Astrocyte of the cerebellum (primary cell): ENCODE measurements around the gene NOL9.

Experiments used
- DNase-seq: peaks from one replicate; pipeline ENCODE4 v3.0.0-alpha.2; 2011; ENCODE audit warnings: low read depth
- H3K4me3 ChIP-seq: 2 replicates; pipeline ENCODE4 v1.5.1; 2011; ENCODE audit warnings: mild to moderate bottlenecking, low read depth, low read length, moderate library complexity
- in situ Hi-C: cut with HindIII; loops from 2 replicates; pipeline ENCODE4 v1.10.0; 2017; ENCODE audit warnings: low sequenced_read_pairs
- TF ChIP-seq, protein P1 (sequence below): IDR thresholded peaks from 2 replicates; pipeline ENCODE4 v1.5.1; 2012; ENCODE audit warnings: low read length, low read depth, moderate library complexity, mild to moderate bottlenecking; ENCODE audit errors: missing control alignments

Gene NOL9

GRCh38 chr1:6536291-6536690, 18.0 kb downstream of the NOL9 start:
- DNase-seq, result no peak
- in situ Hi-C loops, result no loop called here
- TF ChIP-seq, protein P1, sequence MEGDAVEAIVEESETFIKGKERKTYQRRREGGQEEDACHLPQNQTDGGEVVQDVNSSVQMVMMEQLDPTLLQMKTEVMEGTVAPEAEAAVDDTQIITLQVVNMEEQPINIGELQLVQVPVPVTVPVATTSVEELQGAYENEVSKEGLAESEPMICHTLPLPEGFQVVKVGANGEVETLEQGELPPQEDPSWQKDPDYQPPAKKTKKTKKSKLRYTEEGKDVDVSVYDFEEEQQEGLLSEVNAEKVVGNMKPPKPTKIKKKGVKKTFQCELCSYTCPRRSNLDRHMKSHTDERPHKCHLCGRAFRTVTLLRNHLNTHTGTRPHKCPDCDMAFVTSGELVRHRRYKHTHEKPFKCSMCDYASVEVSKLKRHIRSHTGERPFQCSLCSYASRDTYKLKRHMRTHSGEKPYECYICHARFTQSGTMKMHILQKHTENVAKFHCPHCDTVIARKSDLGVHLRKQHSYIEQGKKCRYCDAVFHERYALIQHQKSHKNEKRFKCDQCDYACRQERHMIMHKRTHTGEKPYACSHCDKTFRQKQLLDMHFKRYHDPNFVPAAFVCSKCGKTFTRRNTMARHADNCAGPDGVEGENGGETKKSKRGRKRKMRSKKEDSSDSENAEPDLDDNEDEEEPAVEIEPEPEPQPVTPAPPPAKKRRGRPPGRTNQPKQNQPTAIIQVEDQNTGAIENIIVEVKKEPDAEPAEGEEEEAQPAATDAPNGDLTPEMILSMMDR, result no peak

GRCh38 chr1:6535214-6535613, 19.1 kb downstream of the NOL9 start:
- no peak for DNase-seq
- H3K4me3 ChIP-seq, result no peak overlapping the region
- TF ChIP-seq, protein P1, result no peak
- in situ Hi-C loops, result no loop called here

More at GRCh38 chr1:6536291-6536690, 18.0 kb downstream of the NOL9 start:
- no peak overlapping the region for H3K4me3 ChIP-seq

DNA sequence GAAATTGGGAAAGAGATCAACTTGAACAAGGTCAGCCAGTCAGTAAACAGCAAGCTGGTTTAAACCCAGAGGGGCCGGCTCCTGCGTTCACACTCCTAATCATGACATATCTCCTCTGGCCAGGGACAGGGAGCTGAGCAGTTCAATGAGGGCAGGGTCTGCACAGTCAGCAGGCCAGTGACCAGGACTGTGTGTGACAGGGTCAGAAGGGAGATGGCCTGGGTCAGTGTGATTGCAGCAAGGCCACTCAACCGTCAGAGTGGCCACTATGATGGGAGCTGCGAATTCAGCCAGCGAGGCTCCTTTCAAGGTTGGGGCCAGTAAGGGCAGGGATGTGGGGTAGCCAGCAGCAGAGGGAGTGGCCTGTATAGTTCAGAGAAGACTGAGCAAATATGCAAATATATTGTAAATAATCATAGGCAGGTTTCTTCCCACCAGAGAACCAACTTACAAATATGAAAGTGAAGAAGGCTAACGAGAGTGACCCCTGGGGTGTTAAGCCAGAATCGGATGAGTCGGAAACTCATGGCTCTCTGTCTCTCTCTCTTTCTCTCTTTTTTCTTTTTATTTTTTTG, 20.0 kb downstream of the NOL9 start:
- no peak for DNase-seq
- H3K4me3 ChIP-seq, result no peak overlapping the region
- TF ChIP-seq, protein P1, result no peak
- in situ Hi-C loops, result no loop called here

DNA sequence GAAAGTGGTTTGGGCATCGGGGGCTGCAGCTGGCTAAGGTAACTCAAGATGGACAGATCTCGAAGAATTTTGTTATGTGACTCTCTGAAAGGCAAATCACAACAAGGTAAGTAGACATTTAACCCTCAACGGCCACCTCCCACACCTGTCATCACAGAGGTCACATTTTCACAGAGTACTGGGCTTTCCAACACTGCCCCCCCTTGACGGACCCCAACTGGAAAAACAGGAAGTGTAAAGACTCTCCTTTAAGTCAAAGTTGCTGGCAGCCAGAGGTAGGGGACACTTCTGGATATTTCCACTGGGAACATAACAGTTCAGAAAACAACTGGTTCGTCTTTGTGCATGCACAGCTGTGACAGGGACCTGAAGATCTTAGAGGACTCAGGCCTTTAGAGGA, 22.3 kb downstream of the NOL9 start:
- TF ChIP-seq, protein P1, result no peak
- no peak for DNase-seq
- in situ Hi-C loops, result no loop called here
- H3K4me3 ChIP-seq, result no peak overlapping the region

GRCh38 chr1:6530504-6531160, 23.7 kb downstream of the NOL9 start:
- TF ChIP-seq, protein P1, result no peak
- in situ Hi-C loops, result no loop called here
- no peak for DNase-seq
- no peak overlapping the region for H3K4me3 ChIP-seq

- no peak overlapping the region for H3K4me3 ChIP-seq
- in situ Hi-C loops, result no loop called here
- DNase-seq, result no peak
- TF ChIP-seq, protein P1, result no peak
Observed at GRCh38 chr1:6528492-6528891, 25.8 kb downstream of the NOL9 start.
